Measurements from ENCODE around the gene CADPS2.

- no peak for TF ChIP-seq CTCF (IDR thresholded peaks at IDR 0.05)
- no peak for TF ChIP-seq POLR2A (IDR thresholded peaks at IDR 0.05)
Measured at GRCh38 chr7:122402235-122402634, 484.0 kb downstream of the CADPS2 start.
